ENCODE data around the gene AGAP1. TPM values are rescaled to one million over a fixed set of nuclear protein-coding genes. Genes with fewer than 3 reads are reported as not detected.

Gene AGAP1
- total and polyA plus RNA-seq, 2 donors (not counting 3 experiments of a cell fraction or from before 2014, with no cell fraction given), result 10.2 to 20.9 TPM

DNA sequence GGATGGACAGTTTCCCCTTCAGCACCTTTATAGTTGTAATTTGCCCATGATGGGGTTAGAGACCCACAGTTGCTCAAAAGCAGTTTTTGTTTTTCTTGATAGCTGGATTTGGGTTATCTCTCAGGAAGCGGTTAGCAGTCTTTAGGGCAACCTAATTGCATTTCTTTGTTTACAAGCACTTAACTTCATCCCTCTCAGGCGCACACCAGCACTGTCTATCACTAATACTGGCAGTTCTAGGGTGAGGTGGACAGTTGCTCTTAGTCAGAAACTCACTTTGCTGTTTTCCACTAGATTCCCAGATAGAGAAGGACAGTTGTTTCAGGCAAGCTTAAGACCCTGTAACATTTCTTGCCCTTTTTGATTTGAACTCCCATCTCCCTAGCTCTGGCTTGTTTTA is 146.0 kb downstream of the AGAP1 start:
- no peak overlapping the region for H3K4me3 ChIP-seq (replicated peaks in 1 of 3; ENCODE audit: insufficient read depth in 1 of 3, low read depth in 1 of 3, low read length in 3 of 3)
- no peak overlapping the region for H2AFZ ChIP-seq (ENCODE audit: low read depth, low read length)
- H3K4me1 ChIP-seq (ENCODE audit: control insufficient read depth, extremely low read depth, insufficient read depth, low read length), result no peaks in the 10 kb centered on the region
- H3K27ac ChIP-seq (ENCODE audit: insufficient read depth, low read depth, low read length), result no peak overlapping the region
- H3K27me3 ChIP-seq (ENCODE audit: control insufficient read depth in 2 of 2, insufficient read depth in 2 of 2, low read length in 2 of 2), result no peaks in the 10 kb centered on the region
- no TSS peak for BruUV-seq (replicated peaks)
- ChIA-PET CTCF (interaction anchor here (1.2 to 1.5 kb wide), 3 partner anchors 11 to 106 kb away, joined by 3 to 4 read pairs (median 4); no protein-coding TSS in a partner anchor), POLR2A (no interaction called here)
- no peak for FAIRE-seq
- no peaks in the 10 kb centered on the region for H3K9me1 ChIP-seq (replicated peaks; ENCODE audit: control insufficient read depth, extremely low read depth, insufficient read depth, low read length)
- no peaks in the 10 kb centered on the region for H3K36me3 ChIP-seq (ENCODE audit: control insufficient read depth in 2 of 2, extremely low read depth in 1 of 2, insufficient read depth in 2 of 2, low read length in 2 of 2)
- H3K9me3 ChIP-seq (replicated peaks; ENCODE audit: control insufficient read depth, insufficient read depth, low read length), result no peaks in the 10 kb centered on the region
- dilution Hi-C loops (cut with MboI; ENCODE audit: extremely low pct_ligation_motif_present, low sequenced_read_pairs) (no loop called here), intact Hi-C loops (cut with micrococcal nuclease) (no loop called here)
- no peaks in the 10 kb centered on the region for H3K79me2 ChIP-seq (ENCODE audit: control insufficient read depth, insufficient read depth, low read length)
- TF ChIP-seq POLR2A (IDR thresholded peaks at IDR 0.05; ENCODE audit: low read depth, low read length) (no peak), POLR2AphosphoS5 (IDR thresholded peaks at IDR 0.05; ENCODE audit: insufficient read depth, low read depth, low read length) (no peak), GATA2 (IDR thresholded peaks at IDR 0.05; ENCODE audit: insufficient read depth, insufficient read length, low read depth, low read length) (no peak), MYC (IDR thresholded peaks at IDR 0.05; ENCODE audit: low read depth, low read length) (no peak), JUN (IDR thresholded peaks at IDR 0.05; ENCODE audit: borderline replicate concordance, insufficient read depth, insufficient read length, low read depth) (no peak), EZH2 (IDR thresholded peaks at IDR 0.05; ENCODE audit: borderline replicate concordance, low read depth, low read length, severe bottlenecking) (no peak), FOS (IDR thresholded peaks at IDR 0.05; ENCODE audit: borderline replicate concordance, insufficient read depth, low read length) (no peak)
- TF ChIP-seq, protein P1, sequence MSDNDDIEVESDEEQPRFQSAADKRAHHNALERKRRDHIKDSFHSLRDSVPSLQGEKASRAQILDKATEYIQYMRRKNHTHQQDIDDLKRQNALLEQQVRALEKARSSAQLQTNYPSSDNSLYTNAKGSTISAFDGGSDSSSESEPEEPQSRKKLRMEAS (IDR thresholded peaks at IDR 0.05; ENCODE audit: insufficient read depth, insufficient read length), result no peak
- TF ChIP-seq, protein P2, sequence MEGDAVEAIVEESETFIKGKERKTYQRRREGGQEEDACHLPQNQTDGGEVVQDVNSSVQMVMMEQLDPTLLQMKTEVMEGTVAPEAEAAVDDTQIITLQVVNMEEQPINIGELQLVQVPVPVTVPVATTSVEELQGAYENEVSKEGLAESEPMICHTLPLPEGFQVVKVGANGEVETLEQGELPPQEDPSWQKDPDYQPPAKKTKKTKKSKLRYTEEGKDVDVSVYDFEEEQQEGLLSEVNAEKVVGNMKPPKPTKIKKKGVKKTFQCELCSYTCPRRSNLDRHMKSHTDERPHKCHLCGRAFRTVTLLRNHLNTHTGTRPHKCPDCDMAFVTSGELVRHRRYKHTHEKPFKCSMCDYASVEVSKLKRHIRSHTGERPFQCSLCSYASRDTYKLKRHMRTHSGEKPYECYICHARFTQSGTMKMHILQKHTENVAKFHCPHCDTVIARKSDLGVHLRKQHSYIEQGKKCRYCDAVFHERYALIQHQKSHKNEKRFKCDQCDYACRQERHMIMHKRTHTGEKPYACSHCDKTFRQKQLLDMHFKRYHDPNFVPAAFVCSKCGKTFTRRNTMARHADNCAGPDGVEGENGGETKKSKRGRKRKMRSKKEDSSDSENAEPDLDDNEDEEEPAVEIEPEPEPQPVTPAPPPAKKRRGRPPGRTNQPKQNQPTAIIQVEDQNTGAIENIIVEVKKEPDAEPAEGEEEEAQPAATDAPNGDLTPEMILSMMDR (IDR thresholded peaks at IDR 0.05; ENCODE audit: extremely low read depth in 1 of 2, insufficient read depth in 1 of 2, low read depth in 1 of 2, low read length in 2 of 2), result no peak
- H3K4me2 ChIP-seq (ENCODE audit: insufficient read depth, low read length), result no peak overlapping the region
- H3K9ac ChIP-seq (replicated peaks; ENCODE audit: extremely low read depth, insufficient read depth, low read length), result no peak overlapping the region
- no peak for DNase-seq (ENCODE audit: low read depth, low spot score)
- H4K20me1 ChIP-seq (replicated peaks; ENCODE audit: control insufficient read depth, extremely low read depth, insufficient read depth, low read length), result no peaks in the 10 kb centered on the region

All from endothelial cell of umbilical vein (primary cell).